Stimulated activated CD4-positive, alpha-beta T cell treated with anti-CD3 and anti-CD28 coated beads, Interleukin-1b, Interleukin-23, amount 100 ng/mL, for 24 hours (primary cell): Measurements from ENCODE around the gene CCDC93.
"Not testable (repeated sequence)": the region's sequence is repeated elsewhere in the genome, so short reads cannot be mapped to it uniquely, and the experiment has no call there.

Experiments
- DNase-seq, 4 experiments: peaks; one replicate each; pipeline ENCODE4 v3.0.0-alpha.2; 2020; ENCODE audit warnings: low read depth in 4 of 4, low spot score in 1 of 4

CCDC93 gene

DNA sequence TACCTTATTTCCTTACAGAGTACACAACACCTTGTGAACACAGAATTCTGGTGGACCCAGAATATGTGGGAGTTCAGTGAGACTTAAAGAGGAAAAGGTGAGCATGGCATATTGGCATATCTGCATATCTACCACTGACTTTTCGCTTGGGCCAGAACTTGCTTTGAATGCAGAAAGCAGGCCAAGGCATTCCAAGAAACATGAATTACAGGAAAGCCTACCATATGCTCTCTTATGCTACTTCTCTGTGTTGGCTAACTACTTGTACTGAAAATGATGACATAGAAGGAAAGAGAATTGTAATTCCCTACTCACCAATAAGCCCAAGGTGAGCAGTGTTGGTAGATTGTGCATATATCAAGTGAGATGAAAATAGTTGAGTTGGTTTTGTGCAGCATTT is 31.4 kb upstream of the CCDC93 start:
- no peak for DNase-seq

- no peak for DNase-seq
Observed at GRCh38 chr2:118044854-118045253, 31.0 kb upstream of the CCDC93 start.

DNA sequence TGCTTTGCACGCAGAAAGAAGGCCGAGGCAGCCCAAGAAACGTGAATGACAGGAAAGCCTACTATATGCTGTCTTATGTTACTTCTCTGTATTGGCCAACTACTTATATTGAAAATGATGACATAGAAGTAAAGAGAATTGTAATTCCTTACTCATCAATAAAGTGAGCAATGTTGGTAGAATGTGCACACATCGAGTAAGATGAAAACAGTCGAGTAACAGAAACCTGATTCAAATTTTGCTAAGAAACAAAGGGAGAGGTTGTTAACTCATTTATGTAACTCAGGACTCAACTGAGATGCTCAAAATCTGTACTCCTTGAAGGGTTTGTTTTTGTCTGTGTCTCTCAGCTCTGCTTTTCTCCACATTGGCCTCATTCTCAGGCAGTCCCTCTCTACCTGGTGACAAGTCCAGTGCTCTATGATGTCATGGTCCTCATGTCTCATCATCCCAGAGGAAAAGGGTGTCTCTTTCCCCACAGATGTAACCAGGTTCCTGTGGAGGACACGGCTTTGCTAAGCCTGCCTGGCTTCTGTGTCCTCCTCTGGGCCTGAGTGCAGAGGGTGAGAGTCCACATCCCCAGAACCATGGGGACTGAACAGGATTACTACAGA is 30.3 kb upstream of the CCDC93 start:
- DNase-seq = no peak

- DNase-seq = no peak
Observed at GRCh38 chr2:118040891-118041290, 27.0 kb upstream of the CCDC93 start.

- peak in 1 of 4 experiments; percentile 23 for DNase-seq
Observed at GRCh38 chr2:118032169-118033013, 18.5 kb upstream of the CCDC93 start.

- DNase-seq = no peak
Observed at GRCh38 chr2:118031566-118031965, 17.7 kb upstream of the CCDC93 start.

- no peak for DNase-seq
Observed at GRCh38 chr2:118029025-118029424, 15.2 kb upstream of the CCDC93 start.

DNA sequence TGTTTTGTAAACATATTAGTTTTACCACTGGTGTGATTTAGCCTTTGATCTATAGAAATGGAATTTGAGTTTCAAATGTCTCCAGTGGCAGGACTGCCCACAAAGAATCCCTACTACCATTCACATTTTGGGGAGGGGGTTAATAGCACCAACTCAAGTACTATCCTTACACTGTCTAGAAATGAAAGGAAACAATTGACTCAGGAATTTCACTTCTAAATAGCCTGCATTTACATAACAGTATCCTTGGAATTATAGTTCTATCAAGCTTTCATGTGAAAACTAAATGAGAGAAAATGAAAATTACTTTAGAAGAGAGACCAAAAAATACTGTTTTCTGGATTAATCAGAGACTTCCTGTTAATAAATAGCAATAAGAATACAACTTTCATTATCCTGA is 7.5 kb upstream of the CCDC93 start:
- no peak for DNase-seq

- DNase-seq = no peak
Observed at GRCh38 chr2:118019821-118020220, 6.0 kb upstream of the CCDC93 start.

DNA sequence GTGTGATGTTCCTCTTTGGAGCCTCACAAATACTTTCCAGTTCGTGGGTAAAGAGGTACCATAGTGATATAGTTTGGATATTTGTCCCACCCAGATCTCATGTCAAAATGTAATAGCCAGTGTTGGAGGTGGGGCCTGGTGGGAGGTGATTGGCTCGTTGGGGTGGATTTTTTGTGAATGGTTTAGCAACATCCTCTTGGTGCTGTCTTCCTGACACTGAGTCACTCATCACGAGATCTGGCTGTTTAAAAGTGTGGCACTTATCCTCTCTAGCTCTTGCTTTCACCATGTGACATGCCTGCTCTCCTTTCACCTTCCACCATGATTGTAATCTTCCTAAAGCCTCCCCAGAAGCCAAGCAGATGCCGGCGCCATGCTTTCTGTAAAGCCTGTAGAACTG is 3.0 kb upstream of the CCDC93 start:
- no peak for DNase-seq

GRCh38 chr2:118015761-118016160 is 1.9 kb upstream of the CCDC93 start:
- not testable (repeated sequence) for DNase-seq

DNA sequence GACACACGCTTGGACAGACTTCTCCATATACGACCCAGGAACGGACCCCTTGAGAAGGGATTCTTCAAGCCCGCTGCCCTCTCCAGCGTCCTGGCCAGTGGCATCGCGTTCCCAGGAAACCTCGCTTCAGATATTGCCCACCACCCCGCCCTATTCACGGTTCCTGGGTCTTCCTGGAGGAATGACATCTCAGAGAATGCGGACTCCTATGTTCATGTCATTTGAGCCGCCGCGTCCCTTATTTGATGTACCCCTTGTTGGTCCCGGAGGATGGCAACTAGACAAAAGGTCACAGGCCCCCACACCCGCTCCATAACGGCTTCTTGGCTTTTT is 588 bp upstream of the CCDC93 start:
- no peak for DNase-seq

DNA sequence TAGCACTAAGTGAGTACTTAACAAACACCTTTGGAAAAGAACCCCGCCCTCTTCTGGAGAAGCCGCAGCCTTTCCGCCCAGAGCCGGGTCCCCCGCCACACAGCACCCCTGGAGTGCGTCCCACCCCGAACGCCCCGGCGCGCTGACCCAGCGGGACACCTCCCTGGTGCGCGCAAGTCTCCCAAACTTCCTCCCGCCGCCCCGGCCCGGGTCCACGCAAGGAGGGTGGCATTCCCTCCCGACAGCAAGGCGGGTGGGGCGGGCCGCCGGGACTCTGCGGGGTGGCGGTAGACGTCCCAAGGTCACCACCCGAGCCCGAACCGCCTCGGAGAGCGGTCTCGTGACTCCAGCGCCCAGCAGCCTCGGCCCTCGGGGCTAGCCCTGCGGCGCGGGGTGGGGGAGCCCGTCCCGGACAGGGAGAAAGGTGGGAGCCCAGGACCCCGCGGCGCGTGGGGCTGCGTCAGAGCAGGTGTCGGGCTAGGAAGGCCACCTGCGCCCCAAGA is 598 bp downstream of the CCDC93 start:
- peak in 1 of 4 experiments; percentile 18 for DNase-seq

- no peak for DNase-seq
Observed at GRCh38 chr2:118012778-118013177, 1.1 kb downstream of the CCDC93 start.

GRCh38 chr2:118010473-118010872 is 3.4 kb downstream of the CCDC93 start:
- DNase-seq = no peak

- no peak for DNase-seq
Observed at GRCh38 chr2:118006861-118007260, 7.0 kb downstream of the CCDC93 start.

DNA sequence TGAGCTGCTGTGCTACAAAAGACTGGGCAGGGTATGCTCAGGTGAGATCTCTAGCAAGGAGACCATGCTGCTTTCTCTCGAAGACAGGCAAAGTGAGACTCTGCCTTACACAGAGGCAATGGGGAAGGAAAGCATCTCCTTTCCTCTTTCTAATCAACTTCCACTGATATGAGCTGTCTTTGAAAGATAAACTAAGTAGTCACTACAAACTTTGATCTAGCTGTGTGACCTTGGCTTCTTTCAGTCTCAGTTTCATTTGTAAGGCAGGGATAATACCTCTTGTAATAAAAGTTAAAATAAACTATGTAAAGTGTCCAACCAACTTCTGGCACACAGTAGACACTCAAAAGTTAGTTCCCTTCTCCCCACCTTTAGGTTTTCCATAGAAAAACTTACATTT is 7.5 kb downstream of the CCDC93 start:
- DNase-seq = no peak

DNA sequence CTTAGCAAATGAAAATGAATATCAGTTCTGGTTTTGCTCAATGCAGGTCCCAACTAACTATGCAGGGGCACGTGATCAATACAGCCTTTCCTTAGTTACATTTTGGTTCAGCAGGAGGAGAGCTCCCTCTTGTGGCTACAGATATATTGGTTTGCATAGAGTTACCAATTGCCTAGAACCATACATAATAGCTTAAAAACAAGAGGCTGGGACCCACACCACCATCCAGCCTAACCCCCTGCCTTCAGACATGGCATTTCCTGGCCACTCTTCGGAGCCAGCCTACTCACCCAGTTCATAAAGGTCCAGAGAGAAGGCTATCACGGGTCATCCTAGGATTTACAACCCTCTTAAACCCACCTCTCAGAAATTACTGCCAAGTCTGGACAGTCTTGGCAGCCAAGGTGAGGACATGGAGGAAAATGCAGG is 10.5 kb downstream of the CCDC93 start:
- DNase-seq = peak in 1 of 4 experiments; percentile 22

- DNase-seq = no peak
Observed at GRCh38 chr2:118000041-118000440, 13.8 kb downstream of the CCDC93 start.

DNA sequence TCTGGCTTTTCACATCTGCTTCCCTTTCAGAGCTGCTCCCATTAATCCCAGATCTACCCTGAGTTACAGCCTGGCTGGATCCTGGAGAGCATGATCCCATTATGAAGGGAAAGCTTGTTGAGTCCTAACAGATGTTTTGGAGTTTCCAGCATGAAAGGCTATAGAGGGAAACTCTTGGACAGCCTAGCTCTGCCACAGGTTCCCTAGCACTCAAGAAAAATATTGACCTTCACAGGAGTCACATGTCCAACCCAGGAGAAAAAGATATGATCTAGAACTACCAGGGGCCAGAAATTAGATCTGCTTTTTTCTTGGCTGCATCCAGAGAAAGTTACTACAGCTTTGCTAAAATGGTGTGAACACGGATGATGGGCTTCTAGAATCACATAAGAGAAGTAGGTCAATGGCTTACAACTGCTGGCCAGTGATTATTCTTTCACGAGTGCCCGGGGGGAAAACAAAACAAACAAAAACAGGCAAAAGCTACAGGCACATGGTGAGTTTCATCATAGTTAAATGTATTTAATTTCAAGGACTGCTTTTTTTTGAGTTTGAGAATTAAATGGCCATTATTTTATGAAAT is 15.9 kb downstream of the CCDC93 start:
- no peak for DNase-seq

- no peak for DNase-seq
Observed at GRCh38 chr2:117996525-117996924, 17.3 kb downstream of the CCDC93 start.

GRCh38 chr2:117994729-117995128 is 19.1 kb downstream of the CCDC93 start:
- DNase-seq = no peak
